Measurements from ENCODE around the gene CD2AP.

Gene CD2AP

DNA sequence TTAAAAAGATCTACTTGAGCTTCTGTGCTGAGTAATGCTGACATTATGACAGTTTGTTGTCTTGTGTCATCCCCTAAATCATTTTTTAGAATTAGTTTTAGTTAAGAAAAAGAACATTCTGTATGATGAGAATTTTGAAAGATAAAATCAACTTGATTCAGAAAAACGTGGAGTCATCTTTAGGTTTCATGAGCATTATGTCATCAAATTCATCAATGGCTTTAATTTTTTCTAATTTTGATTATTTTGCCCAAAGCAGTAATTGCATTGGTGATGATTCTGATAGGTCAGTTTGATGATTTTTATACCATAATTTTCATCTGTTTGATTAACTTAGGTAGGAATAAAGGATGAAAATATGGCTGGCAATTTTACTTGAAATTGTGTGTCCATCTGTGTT is 194.2 kb downstream of the CD2AP start:
- TF ChIP-seq, protein P1, sequence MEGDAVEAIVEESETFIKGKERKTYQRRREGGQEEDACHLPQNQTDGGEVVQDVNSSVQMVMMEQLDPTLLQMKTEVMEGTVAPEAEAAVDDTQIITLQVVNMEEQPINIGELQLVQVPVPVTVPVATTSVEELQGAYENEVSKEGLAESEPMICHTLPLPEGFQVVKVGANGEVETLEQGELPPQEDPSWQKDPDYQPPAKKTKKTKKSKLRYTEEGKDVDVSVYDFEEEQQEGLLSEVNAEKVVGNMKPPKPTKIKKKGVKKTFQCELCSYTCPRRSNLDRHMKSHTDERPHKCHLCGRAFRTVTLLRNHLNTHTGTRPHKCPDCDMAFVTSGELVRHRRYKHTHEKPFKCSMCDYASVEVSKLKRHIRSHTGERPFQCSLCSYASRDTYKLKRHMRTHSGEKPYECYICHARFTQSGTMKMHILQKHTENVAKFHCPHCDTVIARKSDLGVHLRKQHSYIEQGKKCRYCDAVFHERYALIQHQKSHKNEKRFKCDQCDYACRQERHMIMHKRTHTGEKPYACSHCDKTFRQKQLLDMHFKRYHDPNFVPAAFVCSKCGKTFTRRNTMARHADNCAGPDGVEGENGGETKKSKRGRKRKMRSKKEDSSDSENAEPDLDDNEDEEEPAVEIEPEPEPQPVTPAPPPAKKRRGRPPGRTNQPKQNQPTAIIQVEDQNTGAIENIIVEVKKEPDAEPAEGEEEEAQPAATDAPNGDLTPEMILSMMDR (IDR thresholded peaks at IDR 0.05; ENCODE audit: extremely low read depth, missing control alignments): no peak
- DNase-seq (ENCODE audit: low spot score): no peak

DNA sequence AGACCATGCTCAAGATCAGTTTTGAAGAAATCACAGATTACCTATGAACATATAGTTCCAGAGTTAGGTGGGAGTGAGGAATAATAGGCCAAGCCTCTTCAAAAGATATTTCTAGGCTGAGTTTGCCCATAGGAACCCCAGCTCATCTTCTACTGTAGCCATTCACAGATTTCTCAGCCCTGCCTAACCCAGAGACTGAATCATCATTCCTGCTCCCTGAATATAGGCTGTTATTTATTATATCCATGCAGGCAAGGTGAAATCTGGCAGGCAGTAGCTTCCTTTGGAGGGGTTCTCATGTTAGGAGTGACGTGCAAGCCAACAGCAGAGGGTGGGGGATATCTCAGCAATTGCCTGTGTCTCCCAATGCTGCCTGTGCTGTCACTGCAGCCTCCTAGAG is 195.2 kb downstream of the CD2AP start:
- DNase-seq (ENCODE audit: low spot score): no peak

DNA sequence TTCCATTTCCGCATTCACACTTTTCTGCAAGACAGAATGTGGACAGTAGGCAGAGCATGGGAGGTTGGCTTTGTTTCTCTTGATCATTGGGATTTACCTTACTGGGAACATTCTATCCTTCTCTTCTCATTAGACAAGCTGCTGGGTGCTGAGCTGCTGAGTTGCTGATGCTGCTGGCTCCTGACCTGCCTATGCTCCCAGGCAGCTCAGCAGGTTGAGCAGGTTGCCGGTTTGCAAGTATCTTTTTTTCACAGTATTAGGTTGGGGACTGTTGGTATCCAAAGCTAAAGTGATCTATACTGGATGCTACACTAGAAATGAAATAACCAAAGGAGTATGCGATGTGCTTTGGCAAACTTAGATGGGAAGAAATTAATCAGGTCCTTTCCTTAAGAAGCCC is 197.1 kb downstream of the CD2AP start:
- TF ChIP-seq, protein P1 (IDR thresholded peaks at IDR 0.05; ENCODE audit: extremely low read depth, missing control alignments): no peak
- no peak for DNase-seq (ENCODE audit: low spot score)

More for the DNA sequence above, 195.2 kb downstream of the CD2AP start:
- TF ChIP-seq, protein P1 (IDR thresholded peaks at IDR 0.05; ENCODE audit: extremely low read depth, missing control alignments): no peak
